HG02943 (cell line): Measurements from ENCODE around the gene TMEM18.
"Not testable (repeated sequence)": the region's sequence is repeated elsewhere in the genome, so short reads cannot be mapped to it uniquely, and the experiment has no call there.

Experiments
- ATAC-seq: cut with Tn5 transposase; IDR thresholded peaks from one replicate; pipeline ENCODE4 v1.9.1; 2021; ENCODE audit warnings: mild to moderate bottlenecking, low read depth, moderate library complexity; ENCODE audit not compliant: unreplicated experiment

TMEM18 gene

DNA sequence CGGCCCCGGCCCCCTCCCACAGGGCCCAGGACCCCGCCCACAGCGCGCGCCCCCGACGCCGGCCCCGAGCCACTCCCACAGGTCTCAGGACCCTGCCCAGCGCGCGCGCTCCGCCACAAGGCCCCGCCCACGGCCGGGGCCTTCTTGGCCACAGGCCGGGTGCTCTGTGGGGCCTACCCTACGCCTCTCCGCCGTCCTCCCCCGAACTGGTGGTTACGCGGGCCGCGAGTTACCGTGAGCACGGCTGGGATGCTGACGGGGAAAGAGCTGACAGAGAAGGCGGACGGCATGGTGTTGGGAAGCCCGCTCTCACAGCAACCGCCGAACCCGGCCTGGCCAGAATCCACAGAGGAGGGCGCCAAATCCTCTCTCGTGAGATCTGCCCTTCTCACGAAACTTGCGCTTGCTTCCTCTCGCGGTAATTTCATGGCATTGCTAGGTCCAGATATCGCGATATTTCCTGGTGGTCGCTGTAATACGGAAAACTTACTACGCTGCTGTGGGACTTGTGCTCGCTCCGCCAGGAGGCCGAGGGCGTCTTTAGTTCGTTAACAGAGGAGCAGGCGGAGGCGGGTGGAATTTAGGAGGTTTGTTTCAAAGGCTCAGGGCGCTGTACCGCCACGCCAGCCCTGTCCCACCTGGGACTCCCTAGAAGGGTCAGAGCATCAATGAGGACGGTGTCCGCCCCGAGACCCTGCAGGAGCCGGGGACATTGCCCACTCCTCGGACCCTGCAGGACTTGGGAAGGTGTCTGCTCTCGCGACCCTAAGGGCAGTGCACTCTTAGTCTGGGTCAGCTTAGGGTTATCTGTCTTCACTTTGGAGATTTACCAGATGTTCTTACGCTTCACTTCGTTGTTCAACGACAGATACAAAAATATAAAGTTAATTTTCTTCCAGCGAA is at the start of gene TMEM18:
TMEM18 (minus strand) TSS at position 351 of the 903 bp plus-strand sequence; CDS start at position 290, 61 bp downstream.
- ATAC-seq: peak; percentile 53

DNA sequence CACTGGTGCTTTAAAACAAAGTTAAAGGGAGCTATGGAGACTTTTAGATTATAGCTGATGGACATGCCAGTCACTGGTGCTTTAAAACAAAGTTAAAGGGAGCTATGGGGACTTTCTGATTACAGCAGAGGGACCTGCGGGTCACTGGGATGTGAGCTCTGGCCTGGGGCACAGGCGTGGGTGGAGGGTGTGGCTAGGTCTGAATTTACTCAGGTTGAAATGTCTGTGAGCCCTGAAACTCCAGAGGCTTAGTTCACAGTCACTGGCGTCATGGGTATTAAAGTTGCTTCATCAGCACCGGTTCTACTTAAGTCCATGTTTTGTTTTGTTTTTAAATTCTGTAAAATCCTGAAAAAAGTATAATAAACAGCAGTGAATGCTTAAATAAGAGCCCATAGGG is 49.0 kb upstream of the TMEM18 start:
- peak; percentile 53 for ATAC-seq

DNA sequence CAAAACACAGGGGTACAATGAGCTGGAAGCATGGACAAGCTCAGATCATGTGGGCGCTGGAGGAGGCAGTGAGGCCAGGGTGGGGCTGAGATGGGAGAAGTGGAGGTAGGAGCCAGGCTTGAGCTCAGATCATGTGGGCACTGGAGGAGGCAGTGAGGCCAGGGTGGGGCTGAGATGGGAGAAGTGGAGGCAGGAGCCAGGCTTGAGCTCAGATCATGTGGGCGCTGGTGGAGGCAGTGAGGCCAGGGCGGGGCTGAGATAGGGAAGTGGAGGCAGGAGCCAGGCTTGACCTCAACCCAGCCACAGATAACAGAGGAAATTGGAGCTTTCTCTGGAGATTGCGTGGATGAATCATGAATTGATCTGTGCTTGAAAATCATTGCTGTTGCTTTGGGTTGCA is 48.3 kb upstream of the TMEM18 start:
- ATAC-seq: no peak

DNA sequence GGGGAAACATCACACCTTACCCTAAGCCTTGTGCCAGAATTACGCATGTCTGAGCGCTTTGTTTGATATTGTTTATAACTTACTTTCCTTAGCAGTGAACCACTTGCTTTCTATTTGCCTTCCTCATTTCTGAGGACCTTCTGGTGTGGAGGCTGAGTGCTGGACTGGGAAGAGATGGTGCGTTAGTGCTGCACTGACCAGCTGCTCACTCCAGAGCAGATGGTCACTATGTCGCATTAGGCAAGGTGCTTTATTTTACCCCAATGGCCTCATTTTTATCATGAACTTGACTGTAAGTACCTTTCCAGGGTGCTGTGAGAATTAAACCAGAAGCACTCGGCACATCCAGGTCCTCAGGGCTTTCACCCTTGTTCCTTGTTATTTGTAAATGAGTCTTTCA is 46.6 kb upstream of the TMEM18 start:
- ATAC-seq: no peak

DNA sequence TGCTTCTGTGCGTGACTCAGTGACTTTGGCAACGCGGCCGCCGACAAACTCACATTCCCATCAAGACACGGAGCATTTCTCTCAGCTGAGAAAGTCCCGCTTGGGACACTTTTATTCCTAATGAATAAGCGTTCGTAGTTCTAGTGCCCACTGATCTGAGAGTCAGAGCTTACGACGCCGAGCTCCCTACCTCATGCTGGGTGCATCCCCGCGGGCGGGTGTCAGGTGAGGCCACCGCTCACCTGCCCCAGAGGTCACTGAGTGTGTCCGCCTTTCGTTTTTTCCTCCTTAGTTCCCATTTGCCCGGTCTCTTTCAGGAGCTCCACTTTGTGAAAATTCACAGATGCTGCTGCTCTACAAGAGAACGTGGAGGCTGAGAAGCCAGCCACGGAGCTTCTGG is 43.6 kb upstream of the TMEM18 start:
- no peak for ATAC-seq

DNA sequence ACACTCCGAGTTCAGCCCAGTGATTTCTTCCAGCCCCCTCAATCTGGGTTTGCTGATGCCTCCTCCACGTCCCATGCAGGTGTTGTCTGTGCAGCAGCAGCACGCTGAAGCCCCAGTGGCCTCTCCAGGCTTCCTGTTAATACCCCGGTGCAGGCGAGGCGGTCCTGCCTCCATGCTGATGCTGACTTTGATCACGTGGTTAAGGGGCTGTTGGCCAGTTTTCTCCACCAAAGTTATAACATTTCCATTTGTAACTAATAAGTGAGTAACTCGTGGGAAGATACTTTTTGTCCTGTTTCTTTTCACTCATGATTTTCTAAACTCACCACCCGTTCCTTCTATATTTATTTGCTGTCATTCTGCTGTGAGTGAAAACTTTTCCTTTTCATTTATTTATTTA is 42.5 kb upstream of the TMEM18 start:
- no peak for ATAC-seq

DNA sequence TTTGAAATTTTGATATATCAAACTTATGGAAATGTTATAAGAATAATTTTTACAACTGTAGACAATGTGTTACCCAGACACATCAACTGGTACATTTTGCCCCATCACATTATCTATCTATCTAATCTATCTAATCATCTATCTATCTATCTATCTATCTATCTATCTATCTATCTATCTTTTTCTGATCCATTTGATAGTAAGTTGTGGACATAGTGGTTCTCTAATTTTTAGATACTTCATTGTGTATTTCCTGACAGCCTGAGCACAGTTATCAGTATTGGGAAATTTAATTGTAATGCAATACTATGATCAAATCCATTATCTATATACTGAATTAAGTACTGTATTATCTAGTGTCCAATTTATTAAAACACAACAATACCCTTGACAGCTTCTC is 42.0 kb upstream of the TMEM18 start:
- ATAC-seq: no peak

DNA sequence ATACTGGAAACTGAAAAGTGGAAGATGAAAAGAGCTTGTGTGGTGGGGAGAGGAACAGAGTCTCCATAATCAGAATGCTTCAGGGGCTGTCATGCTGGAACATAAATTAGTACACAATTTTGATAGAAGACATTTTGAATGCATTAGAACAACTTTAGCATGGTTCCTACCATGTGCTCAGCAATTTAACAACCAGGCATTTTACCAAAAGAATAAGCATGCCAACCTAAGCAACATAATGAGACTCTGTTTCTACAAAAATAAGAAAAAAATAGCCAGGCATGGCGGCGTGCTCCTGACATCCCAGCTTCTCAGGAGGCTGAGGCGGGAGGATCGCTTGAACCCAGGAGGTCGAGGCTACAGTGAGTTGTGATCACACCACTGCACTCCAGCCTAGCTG is 40.5 kb upstream of the TMEM18 start:
- no peak for ATAC-seq

DNA sequence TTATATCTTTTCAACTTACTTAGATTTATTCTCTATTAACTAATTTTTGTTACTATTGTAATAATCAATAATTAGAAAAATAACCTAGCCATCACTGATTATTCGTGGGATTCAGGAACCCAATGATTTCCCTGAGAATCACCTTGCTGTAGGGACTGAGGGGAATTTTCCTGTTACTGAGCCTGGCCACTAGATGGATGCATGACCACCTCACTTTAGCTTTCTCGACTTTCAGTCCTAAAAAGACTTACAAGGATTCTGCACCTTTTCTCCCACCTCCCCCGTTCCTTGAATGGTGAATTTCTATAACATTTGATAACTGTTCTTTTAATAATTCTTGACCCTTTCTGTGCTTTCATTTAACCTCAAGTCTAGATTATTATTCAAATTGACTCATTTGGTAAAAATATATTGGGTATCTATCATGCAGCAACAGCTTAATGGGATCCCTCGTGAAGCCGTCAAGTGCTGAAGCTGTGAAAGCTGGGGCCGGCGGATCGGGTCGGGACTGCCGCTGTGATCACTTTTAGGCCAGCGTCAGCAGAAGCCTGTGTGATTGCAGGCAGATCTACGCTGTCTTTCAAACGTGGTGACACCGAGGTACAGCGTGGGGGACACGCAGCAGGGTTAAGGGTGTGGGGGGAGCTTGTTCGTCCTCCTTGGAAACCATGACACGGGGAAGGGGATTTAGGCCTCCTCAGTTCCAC is 38.8 kb upstream of the TMEM18 start:
- ATAC-seq: no peak

DNA sequence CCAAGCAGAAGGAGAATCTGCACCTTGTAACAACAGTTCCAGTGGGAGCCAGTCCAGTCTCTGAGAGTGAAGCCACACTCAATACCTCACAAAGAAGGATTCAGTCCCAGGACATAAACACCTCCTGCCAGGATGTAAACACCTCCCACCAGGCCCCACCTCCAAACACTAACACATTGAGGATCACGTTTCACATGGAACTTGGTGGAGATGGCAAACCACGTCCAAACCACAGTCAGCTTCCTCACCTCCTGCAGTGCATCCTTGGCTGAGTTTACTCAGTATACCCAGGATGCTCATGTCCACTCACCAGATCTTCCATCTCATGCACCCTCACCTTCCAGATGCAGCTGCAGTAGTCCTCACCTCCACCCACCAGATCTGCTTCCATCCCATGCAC is 37.8 kb upstream of the TMEM18 start:
- no peak for ATAC-seq

DNA sequence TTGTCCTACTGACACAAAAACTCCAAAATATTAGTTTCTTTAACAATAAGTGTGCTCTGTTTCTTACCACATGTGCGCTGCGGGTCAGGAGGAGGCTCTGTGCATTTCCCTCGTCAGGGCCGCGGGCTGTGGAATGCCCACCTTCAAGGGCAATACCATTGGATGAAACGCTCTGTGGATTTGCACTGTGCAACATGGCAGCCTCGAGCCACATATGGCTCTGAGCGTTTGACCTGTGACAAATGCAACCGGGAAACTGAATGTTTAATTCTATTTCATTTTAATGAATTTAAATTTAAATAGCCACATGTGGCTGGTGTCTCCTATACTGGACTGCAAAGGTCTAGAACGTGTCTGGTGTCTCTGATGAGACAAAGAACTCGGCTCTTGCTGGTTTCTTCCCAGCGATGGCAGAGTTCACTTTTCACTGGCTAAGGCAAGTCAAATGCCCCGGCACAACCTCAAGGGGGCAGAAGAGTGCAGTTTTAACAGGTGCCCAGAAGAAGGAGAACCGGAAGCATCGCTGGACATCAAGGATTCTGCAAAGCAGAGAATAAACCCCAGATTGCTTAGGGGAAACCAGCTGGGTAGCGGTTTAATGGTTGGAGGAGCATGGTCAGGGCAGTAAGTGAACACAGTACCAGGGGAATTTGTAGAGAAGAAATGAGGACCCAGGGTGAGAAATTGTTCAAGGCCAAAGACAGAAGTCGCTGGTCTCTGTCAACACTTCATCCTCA is 37.0 kb upstream of the TMEM18 start:
- ATAC-seq: peak; percentile 99

DNA sequence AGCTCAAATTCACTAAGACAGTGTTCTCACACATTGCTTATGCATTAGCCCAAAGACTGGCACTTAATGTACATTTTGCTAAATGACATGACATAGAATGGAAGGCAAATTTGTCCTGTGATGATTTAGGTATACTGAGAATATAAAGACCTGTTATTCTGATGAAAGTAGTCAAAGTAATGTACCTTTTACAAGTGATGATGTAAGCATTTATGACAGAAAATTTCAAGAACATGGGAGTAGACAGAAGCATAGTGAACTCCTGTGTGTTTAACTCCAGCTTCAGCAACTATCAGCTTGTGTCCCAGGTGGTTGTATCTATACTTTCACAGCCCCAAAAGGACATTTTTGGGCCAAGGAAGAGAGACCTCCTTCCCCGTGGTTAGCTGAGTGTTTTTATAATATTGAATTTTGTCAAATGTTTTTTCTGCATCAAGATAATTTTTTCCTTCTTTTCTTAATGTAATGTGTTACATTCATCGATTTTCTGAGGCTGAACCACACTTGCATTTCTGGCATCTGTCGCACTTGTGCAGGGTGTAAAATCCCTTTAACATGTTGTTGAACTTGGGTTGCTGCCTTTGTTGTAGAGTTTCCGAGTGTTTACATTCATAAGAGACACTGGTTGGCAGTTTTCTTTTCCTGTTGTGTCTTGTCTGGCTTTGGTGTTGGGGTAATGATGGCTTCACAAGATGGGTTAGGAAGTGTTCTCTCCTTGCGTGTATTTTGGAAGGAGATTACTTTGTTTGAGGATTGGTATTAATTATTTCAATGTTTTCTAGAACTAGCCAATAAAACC is 33.9 kb upstream of the TMEM18 start:
- ATAC-seq: no peak

DNA sequence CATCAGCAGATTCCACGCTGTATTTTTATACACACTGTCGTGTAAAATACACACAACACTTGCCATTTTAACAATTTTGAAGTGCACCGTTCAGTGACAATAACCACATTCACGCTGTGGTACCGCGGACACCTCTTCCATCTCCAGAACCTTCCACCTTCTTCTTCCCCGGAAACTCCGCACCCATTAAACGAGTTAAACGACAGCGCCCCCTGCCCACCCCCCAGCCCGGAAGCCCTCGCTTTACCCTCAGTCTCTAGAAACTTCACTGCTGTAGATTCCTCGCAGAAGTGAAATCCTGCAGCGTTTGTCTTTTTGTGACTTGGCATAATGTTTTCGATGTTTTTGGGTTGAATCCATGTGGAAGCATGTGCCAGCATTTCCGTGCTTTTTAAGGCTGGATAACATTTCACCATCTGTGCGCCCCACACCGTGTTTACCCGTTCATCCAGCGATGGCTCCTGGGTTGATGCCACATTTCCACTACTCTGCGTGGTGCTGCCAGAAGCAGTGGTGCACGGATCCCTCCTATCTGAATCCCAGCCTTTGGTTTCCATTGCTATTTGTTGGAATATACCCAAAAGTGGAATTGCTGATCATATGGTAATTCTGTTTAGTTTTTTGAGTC is 32.0 kb upstream of the TMEM18 start:
- ATAC-seq: no peak

DNA sequence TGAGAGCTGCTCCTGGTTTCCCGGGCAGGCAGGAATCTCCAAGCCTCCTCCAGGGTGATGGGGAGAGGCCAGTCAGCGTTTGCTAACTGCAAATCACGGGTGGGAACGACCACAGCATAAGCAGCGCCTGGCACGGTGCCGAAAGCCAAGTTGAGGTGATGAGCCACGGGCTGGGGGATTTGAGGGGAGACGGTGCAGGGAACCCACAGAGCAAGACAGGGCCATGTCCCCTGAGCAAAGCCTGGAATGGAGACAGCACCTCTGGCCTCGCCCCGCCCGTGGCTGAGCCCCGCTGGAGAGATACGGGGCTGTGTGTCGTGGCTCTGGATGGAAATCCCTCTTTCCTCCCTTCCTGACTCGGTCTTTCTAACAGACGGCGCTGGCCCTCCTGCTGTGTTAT is 31.5 kb upstream of the TMEM18 start:
- no peak for ATAC-seq

DNA sequence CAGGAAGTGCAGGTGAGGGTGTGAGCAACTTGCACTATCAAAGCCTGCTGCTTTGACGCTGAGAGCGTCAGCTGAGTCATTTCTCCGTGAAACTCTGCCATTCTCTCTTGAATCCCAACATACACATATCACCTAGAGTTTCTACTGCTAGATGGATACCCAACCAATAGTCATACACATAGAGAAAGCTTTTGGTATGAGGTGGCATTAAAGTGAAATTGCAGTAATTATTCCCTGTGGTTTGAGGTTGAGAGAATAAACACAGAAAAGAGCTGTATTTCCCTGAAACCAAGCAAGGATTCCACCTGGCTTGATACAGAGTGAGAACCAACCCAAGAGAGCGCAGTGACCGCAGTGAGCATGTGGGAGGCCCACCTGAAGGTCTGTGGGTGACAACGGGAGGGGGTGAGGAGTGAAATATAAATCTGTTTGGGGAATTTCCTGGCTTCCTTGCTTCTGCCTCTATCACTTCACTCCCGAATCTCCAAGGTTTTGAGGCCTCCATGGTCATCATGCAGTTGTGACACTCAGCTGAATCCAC is 28.8 kb upstream of the TMEM18 start:
- peak; percentile 91 for ATAC-seq

DNA sequence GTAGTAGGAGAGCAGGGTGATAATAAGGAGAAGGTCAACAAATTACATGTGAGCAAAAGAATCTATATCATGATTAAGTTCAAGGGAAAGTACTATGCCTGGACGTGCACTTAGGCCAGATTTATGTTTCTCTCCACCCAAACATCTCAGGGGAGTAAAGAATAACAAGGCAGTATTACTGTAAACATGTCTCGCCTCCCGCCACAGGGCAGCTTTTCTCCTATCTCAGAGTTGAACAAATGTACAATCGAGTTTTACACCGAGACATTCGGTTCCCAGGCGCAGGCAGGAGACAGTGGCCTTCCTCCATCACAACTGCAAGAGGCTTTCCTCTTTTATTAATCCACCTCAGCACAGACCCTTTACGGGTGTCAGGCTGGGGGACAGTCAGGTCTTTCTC is 25.6 kb upstream of the TMEM18 start:
- ATAC-seq: not testable (repeated sequence)

DNA sequence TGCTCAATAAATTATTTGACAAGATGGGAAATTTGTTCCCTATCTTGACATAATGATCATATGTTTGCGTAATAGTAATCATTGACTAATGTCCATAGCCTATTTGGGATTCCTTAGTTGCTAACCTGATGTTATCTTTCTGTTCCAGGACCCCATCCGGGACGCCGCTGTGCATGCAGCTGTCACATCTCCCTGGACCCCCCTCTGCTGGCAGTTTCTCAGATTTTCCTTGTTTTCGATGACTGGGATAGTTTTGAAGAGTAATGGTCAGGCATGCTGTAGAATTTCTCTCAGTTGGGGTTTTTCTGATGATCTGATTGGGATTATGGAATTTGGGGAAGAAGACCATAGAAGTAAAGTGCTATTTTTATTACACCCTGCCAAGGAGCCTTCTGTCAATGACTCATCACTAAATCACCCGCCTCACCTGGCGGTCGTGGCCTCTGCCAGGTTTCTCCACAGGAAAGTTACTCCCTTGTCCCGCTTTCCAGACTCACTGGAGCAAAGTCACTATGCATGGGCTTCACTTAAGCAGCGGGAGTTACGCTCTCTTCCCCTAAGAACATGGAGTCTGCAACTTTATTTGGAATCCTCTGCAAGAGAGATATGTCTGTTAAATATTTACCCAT is 19.9 kb upstream of the TMEM18 start:
- ATAC-seq: no peak

DNA sequence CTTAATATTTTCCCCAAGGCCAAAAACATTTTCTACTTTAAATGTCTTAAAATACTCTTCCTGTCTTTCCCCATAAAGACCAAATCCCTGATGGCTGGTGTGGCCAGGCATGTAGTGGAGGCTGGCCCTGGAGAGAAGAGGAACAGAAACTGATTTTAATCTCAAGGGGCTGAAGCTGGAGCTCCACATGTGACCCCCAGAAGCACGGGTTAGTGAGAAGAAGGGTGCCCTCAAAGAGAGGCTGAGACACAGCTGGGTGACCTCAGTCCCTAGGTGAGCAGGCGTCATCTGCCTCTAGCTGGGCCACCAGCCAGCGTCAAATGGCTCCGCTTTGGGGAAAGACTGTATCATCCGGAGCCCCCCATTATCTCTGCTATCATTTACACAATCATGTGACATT is 19.3 kb upstream of the TMEM18 start:
- ATAC-seq: peak; percentile 98

DNA sequence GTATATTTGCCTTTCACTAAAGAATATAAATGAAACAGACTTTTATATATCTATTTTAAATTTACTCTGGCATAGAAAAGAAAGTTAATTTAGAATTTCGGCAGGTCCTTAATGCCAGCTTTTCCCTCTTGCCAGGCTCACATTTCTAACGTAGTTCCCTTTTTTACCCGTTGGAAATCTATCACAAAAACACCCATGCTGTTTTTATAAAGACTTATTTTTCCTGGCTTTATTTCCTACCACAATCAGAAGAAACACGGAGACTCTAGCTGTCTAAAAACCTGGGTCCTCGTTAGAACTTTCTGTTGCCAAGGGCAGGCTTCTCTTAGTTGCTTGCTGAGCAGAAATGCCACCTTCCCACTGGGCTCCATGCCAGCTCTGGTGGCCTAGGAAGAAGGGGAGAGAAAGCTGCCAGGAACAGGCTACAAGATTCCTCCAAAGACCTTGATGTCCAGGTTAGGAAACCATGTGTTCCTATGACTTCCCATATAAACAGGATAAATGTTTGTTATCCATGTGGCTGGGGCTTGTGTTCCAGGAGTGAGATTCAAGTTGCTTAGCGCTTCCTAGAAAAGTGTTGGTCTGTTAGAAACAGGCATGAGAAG is 17.8 kb upstream of the TMEM18 start:
- no peak for ATAC-seq
